Activated CD4-positive, alpha-beta memory T cell treated with anti-CD3 and anti-CD28 coated beads, Interleukin-2, amount 10 ng/mL, durations not matched to agents 7 days and 5 days (primary cell): ENCODE results near the gene PSMB11. TPM values are rescaled to one million over a fixed set of nuclear protein-coding genes. Genes with fewer than 3 reads are reported as not detected.

Source experiments
- CTCF ChIA-PET: fragments of 350-600 bp; sonication (Branson Sonifier 250); formaldehyde crosslinking; loops from one replicate; lab custom pipeline; 2021; ENCODE audit warnings: antibody characterized with exemption, inconsistent platforms; lab: Charles Lee
- POLR2A ChIA-PET: fragments of 350-600 bp; sonication (Branson Sonifier 250); formaldehyde crosslinking; loops from one replicate; lab custom pipeline; 2021; ENCODE audit warnings: antibody characterized with exemption; lab: Charles Lee
- DNase-seq: peaks from one replicate; pipeline ENCODE4 v3.0.0-alpha.2; 2020
- H3K27ac Mint-ChIP-seq: one replicate; pipeline ENCODE4 v1.8.0; 2021; ENCODE audit warnings: mild to moderate bottlenecking, mixed read lengths
- H3K27me3 Mint-ChIP-seq: one replicate; pipeline ENCODE4 v1.8.0; 2021; ENCODE audit warnings: mixed read lengths
- H3K36me3 Mint-ChIP-seq: one replicate; pipeline ENCODE4 v1.8.0; 2021; ENCODE audit warnings: low read depth, mixed read lengths
- H3K4me1 Mint-ChIP-seq: one replicate; pipeline ENCODE4 v1.8.0; 2021; ENCODE audit warnings: mixed read lengths
- H3K4me3 Mint-ChIP-seq: one replicate; pipeline ENCODE4 v1.8.0; 2021; ENCODE audit warnings: mild to moderate bottlenecking, mixed read lengths
- H3K9me3 Mint-ChIP-seq: one replicate; pipeline ENCODE4 v1.8.0; 2021; ENCODE audit warnings: mixed read lengths
- total RNA-seq, 2 experiments: library from RNA; stranded (reverse); gene quantifications; one replicate each; pipeline ENCODE4 v1.2.3, GENCODE V29; 2021

Gene PSMB11
- total RNA-seq, 2 experiments from 2014 or later: not detected

GRCh38 chr14:23056145-23056955 is 14.3 kb downstream of the PSMB11 start:
- POLR2A ChIA-PET: interaction anchor here (1.3 kb wide), 1 partner anchor 50 kb away, joined by 3 read pairs; no protein-coding TSS in a partner anchor
- H3K9me3 Mint-ChIP-seq: no peaks in the 10 kb centered on the region
- H3K4me1 Mint-ChIP-seq: peaks cover 17% of the 10 kb centered on the region
- DNase-seq: peak; percentile 71
- no peak overlapping the region for H3K27ac Mint-ChIP-seq
- CTCF ChIA-PET: interaction anchor here (0.6 to 12.5 kb wide), 12 partner anchors 13 to 503 kb away, joined by 3 to 332 read pairs (median 7); partner anchors contain the start of genes AJUBA and PSMB11
- H3K36me3 Mint-ChIP-seq: peaks cover 27% of the 10 kb centered on the region
- peak overlapping the region; percentile 71 for H3K4me3 Mint-ChIP-seq
- H3K27me3 Mint-ChIP-seq: peaks cover 8% of the 10 kb centered on the region

- peaks cover 17% of the 10 kb centered on the region for H3K4me1 Mint-ChIP-seq
- CTCF ChIA-PET: interaction anchor here (0.6 to 12.5 kb wide), 43 partner anchors 9 to 1141 kb away, joined by 3 to 332 read pairs (median 5); partner anchors contain the start of genes ACIN1, AJUBA, C14orf119 and HAUS4
- no peaks in the 10 kb centered on the region for H3K9me3 Mint-ChIP-seq
- peak within 1 kb of the TSS; percentile 58 for H3K27ac Mint-ChIP-seq
- peaks cover 8% of the 10 kb centered on the region for H3K27me3 Mint-ChIP-seq
- peaks cover 30% of the 10 kb centered on the region for H3K36me3 Mint-ChIP-seq
- H3K4me3 Mint-ChIP-seq: peak within 1 kb of the TSS; percentile 77
- POLR2A ChIA-PET: interaction anchor here (0.8 to 3.6 kb wide), 17 partner anchors 12 to 138 kb away, joined by 3 to 37 read pairs (median 6); partner anchors contain the start of genes ACIN1, AJUBA, C14orf119 and HAUS4
- DNase-seq: peak; percentile 76
These were observed 15.1 kb downstream of the PSMB11 start, which contains the start of gene CDH24 for GRCh38 chr14:23056956-23057756. TSS of gene CDH24 (minus strand) at chr14:23057520. CDS start at chr14:23055733, 1,787 bp downstream.

- ChIA-PET POLR2A (interaction anchor here (0.8 to 3.6 kb wide), 16 partner anchors 11 to 139 kb away, joined by 3 to 37 read pairs (median 6); partner anchors contain the start of genes ACIN1, AJUBA, C14orf119 and HAUS4), CTCF (interaction anchor here (0.6 to 12.5 kb wide), 39 partner anchors 9 to 1140 kb away, joined by 3 to 332 read pairs (median 4); partner anchors contain the start of genes ACIN1, AJUBA, C14orf119 and HAUS4)
- Mint-ChIP-seq H3K4me1 (peaks cover 17% of the 10 kb centered on the region), H3K27me3 (peaks cover 8% of the 10 kb centered on the region), H3K36me3 (peaks cover 39% of the 10 kb centered on the region), H3K4me3 (peak overlapping the region; percentile 77), H3K9me3 (no peaks in the 10 kb centered on the region), H3K27ac (peak overlapping the region; percentile 58)
- DNase-seq: peak; percentile 89
These were observed 16.0 kb downstream of the PSMB11 start for GRCh38 chr14:23057757-23058653.

GRCh38 chr14:23058654-23059504 is 16.9 kb downstream of the PSMB11 start:
- POLR2A ChIA-PET: interaction anchor here (0.6 to 3.6 kb wide), 14 partner anchors 10 to 140 kb away, joined by 3 to 37 read pairs (median 8); partner anchors contain the start of genes ACIN1, AJUBA, C14orf119 and HAUS4
- no peak for DNase-seq
- peaks cover 8% of the 10 kb centered on the region for H3K27me3 Mint-ChIP-seq
- H3K9me3 Mint-ChIP-seq: no peaks in the 10 kb centered on the region
- H3K4me1 Mint-ChIP-seq: peaks cover 17% of the 10 kb centered on the region
- H3K36me3 Mint-ChIP-seq: peaks cover 47% of the 10 kb centered on the region
- CTCF ChIA-PET: interaction anchor here (0.6 to 12.5 kb wide), 33 partner anchors 8 to 837 kb away, joined by 3 to 332 read pairs (median 5); partner anchors contain the start of genes ACIN1, AJUBA, C14orf119 and HAUS4
- no peak overlapping the region for H3K4me3 Mint-ChIP-seq
- no peak overlapping the region for H3K27ac Mint-ChIP-seq

- peaks cover 60% of the 10 kb centered on the region for H3K36me3 Mint-ChIP-seq
- no peak overlapping the region for H3K4me3 Mint-ChIP-seq
- peaks cover 8% of the 10 kb centered on the region for H3K27me3 Mint-ChIP-seq
- no peak for DNase-seq
- H3K27ac Mint-ChIP-seq: no peak overlapping the region
- ChIA-PET CTCF (interaction anchor here (0.6 to 12.5 kb wide), 10 partner anchors 8 to 489 kb away, joined by 3 to 332 read pairs (median 8); partner anchors contain the start of genes ACIN1 and AJUBA), POLR2A (interaction anchor here (2.5 to 3.6 kb wide), 3 partner anchors 11 to 75 kb away, joined by 8 to 37 read pairs (median 15); no protein-coding TSS in a partner anchor)
- H3K4me1 Mint-ChIP-seq: peaks cover 17% of the 10 kb centered on the region
- H3K9me3 Mint-ChIP-seq: no peaks in the 10 kb centered on the region
These were observed 18.7 kb downstream of the PSMB11 start for GRCh38 chr14:23060536-23061260.

GRCh38 chr14:23062002-23062401 is 20.0 kb downstream of the PSMB11 start:
- peaks cover under 1% of the 10 kb centered on the region for H3K27me3 Mint-ChIP-seq
- H3K36me3 Mint-ChIP-seq: peaks cover 73% of the 10 kb centered on the region
- H3K27ac Mint-ChIP-seq: no peak overlapping the region
- H3K4me3 Mint-ChIP-seq: no peak overlapping the region
- H3K9me3 Mint-ChIP-seq: no peaks in the 10 kb centered on the region
- H3K4me1 Mint-ChIP-seq: peaks cover 9% of the 10 kb centered on the region
- DNase-seq: no peak
- CTCF ChIA-PET: interaction anchor here (0.7 to 12.5 kb wide), 7 partner anchors 10 to 498 kb away, joined by 3 to 332 read pairs (median 6); partner anchors contain the start of gene AJUBA
- POLR2A ChIA-PET: interaction anchor here (0.9 to 2.8 kb wide), 4 partner anchors 10 to 76 kb away, joined by 3 to 15 read pairs (median 8); partner anchors contain the start of gene ACIN1

GRCh38 chr14:23063601-23064000 is 21.6 kb downstream of the PSMB11 start:
- Mint-ChIP-seq H3K4me3 (no peak overlapping the region), H3K36me3 (peaks cover 79% of the 10 kb centered on the region), H3K27ac (no peak overlapping the region), H3K9me3 (no peaks in the 10 kb centered on the region), H3K4me1 (peaks cover 4% of the 10 kb centered on the region), H3K27me3 (no peaks in the 10 kb centered on the region)
- CTCF ChIA-PET: interaction anchor here (1.4 to 12.5 kb wide), 3 partner anchors 8 to 78 kb away, joined by 6 to 332 read pairs (median 71); partner anchors contain the start of gene AJUBA
- DNase-seq: peak; percentile 9
- POLR2A ChIA-PET: interaction anchor here (2.0 to 2.8 kb wide), 2 partner anchors 8 to 57 kb away, joined by 7 to 15 read pairs; no protein-coding TSS in a partner anchor

GRCh38 chr14:23066368-23066767 is 24.4 kb downstream of the PSMB11 start:
- Mint-ChIP-seq H3K4me3 (no peak overlapping the region), H3K36me3 (peaks cover 67% of the 10 kb centered on the region), H3K27ac (no peak overlapping the region), H3K4me1 (peaks cover 23% of the 10 kb centered on the region), H3K9me3 (no peaks in the 10 kb centered on the region), H3K27me3 (no peaks in the 10 kb centered on the region)
- ChIA-PET CTCF (interaction anchor here (0.9 to 1.7 kb wide), 3 partner anchors 8 to 80 kb away, joined by 3 to 8 read pairs (median 3); no protein-coding TSS in a partner anchor), POLR2A (no interaction called here)
- no peak for DNase-seq

GRCh38 chr14:23066855-23067744 is 25.1 kb downstream of the PSMB11 start:
- Mint-ChIP-seq H3K9me3 (no peaks in the 10 kb centered on the region), H3K27ac (no peak overlapping the region), H3K4me3 (no peak overlapping the region), H3K4me1 (peaks cover 31% of the 10 kb centered on the region), H3K36me3 (peaks cover 71% of the 10 kb centered on the region), H3K27me3 (no peaks in the 10 kb centered on the region)
- CTCF ChIA-PET: interaction anchor here (1.0 to 2.2 kb wide), 5 partner anchors 8 to 254 kb away, joined by 3 to 42 read pairs (median 8); partner anchors contain the start of genes CDH24 and PABPN1
- no peak for DNase-seq
- POLR2A ChIA-PET: interaction anchor here (1.7 kb wide), 1 partner anchor 60 kb away, joined by 4 read pairs; no protein-coding TSS in a partner anchor
